Measurements from ENCODE around the gene THSD1. TPM values are rescaled to one million over a fixed set of nuclear protein-coding genes. Genes with fewer than 3 reads are reported as not detected.

Gene THSD1
- total and polyA plus RNA-seq, 4 donors = 7.0 to 39.6 (median 10.4) TPM

GRCh38 chr13:52348983-52349780 lies 56.8 kb downstream of the THSD1 start:
- Histone ChIP-seq H3K4me3 (no peak overlapping the region), H3K9me3 (ENCODE audit: control insufficient read depth in 4 of 4, insufficient read depth in 3 of 4, low read length in 3 of 4) (no peaks in the 10 kb centered on the region), H3K27me3 (ENCODE audit: control insufficient read depth in 3 of 3, insufficient read depth in 3 of 3, low read length in 2 of 3) (no peaks in the 10 kb centered on the region), H3K36me3 (ENCODE audit: control insufficient read depth in 4 of 4, insufficient read depth in 4 of 4, low read length in 4 of 4) (no peaks in the 10 kb centered on the region), H3K4me1 (ENCODE audit: control insufficient read depth in 5 of 5, insufficient read depth in 5 of 5, low read length in 5 of 5) (peaks cover 0 to 12% (median 2%) of the 10 kb centered on the region in 5 donors), H3K9ac (ENCODE audit: insufficient read depth in 1 of 2, low read length in 2 of 2) (no peak overlapping the region), H3K27ac (ENCODE audit: low read depth in 1 of 2, low read length in 1 of 2) (no peak overlapping the region)
- no peak for DNase-seq
- no peak for TF ChIP-seq CTCF (IDR thresholded peaks at IDR 0.05; ENCODE audit: control extremely low read depth, extremely low read depth)
- 72 to 76% methylated on average over 6 of the region's 6 CpGs for WGBS, 2 donors
- ATAC-seq (ENCODE audit: insufficient read depth, low FRiP score) = no peak

GRCh38 chr13:52348071-52348470 lies 57.9 kb downstream of the THSD1 start:
- Histone ChIP-seq H3K36me3 (ENCODE audit: control insufficient read depth in 4 of 4, insufficient read depth in 4 of 4, low read length in 4 of 4) (no peaks in the 10 kb centered on the region), H3K27ac (ENCODE audit: low read depth in 1 of 2, low read length in 1 of 2) (peak overlapping the region in 1 of 2 donors; percentile 2), H3K27me3 (ENCODE audit: control insufficient read depth in 3 of 3, insufficient read depth in 3 of 3, low read length in 2 of 3) (no peaks in the 10 kb centered on the region), H3K9ac (ENCODE audit: insufficient read depth in 1 of 2, low read length in 2 of 2) (no peak overlapping the region), H3K9me3 (ENCODE audit: control insufficient read depth in 4 of 4, insufficient read depth in 3 of 4, low read length in 3 of 4) (no peaks in the 10 kb centered on the region), H3K4me1 (ENCODE audit: control insufficient read depth in 5 of 5, insufficient read depth in 5 of 5, low read length in 5 of 5) (peaks cover 0 to 3% (median under 1%) of the 10 kb centered on the region in 5 donors), H3K4me3 (no peak overlapping the region)
- no peak for DNase-seq
- no peak for ATAC-seq (ENCODE audit: insufficient read depth, low FRiP score)
- no peak for TF ChIP-seq CTCF (IDR thresholded peaks at IDR 0.05; ENCODE audit: control extremely low read depth, extremely low read depth)
- WGBS, 2 donors = 46 to 76% methylated on average over 5 of the region's 5 CpGs

- ATAC-seq (ENCODE audit: insufficient read depth, low FRiP score) (no peak), DNase-seq (no peak)
- Histone ChIP-seq H3K36me3 (ENCODE audit: control insufficient read depth in 4 of 4, insufficient read depth in 4 of 4, low read length in 4 of 4) (no peaks in the 10 kb centered on the region), H3K4me1 (ENCODE audit: control insufficient read depth in 5 of 5, insufficient read depth in 5 of 5, low read length in 5 of 5) (peaks cover 0 to 2% (median 0%) of the 10 kb centered on the region in 5 donors), H3K27me3 (ENCODE audit: control insufficient read depth in 3 of 3, insufficient read depth in 3 of 3, low read length in 2 of 3) (no peaks in the 10 kb centered on the region), H3K9ac (ENCODE audit: insufficient read depth in 1 of 2, low read length in 2 of 2) (no peak overlapping the region), H3K27ac (ENCODE audit: low read depth in 1 of 2, low read length in 1 of 2) (no peak overlapping the region), H3K9me3 (ENCODE audit: control insufficient read depth in 4 of 4, insufficient read depth in 3 of 4, low read length in 3 of 4) (no peaks in the 10 kb centered on the region), H3K4me3 (no peak overlapping the region)
- WGBS, 2 donors = 70 to 84% methylated on average over 5 of the region's 5 CpGs
- no peak for TF ChIP-seq CTCF (IDR thresholded peaks at IDR 0.05; ENCODE audit: control extremely low read depth, extremely low read depth)
Observed at GRCh38 chr13:52345631-52346251, 60.2 kb downstream of the THSD1 start.

Measured in lung (tissue), 12 donors.